ENCODE data around the gene TMEM256. TPM values are rescaled to one million over a fixed set of nuclear protein-coding genes. Genes with fewer than 3 reads are reported as not detected.

The TMEM256 gene
- total RNA-seq, 4 donors from 2014 or later = 28.9 to 65.6 (median 50.2) TPM

- TF ChIP-seq CTCF (IDR thresholded peaks at IDR 0.05 in 4 of 5, conservative IDR thresholded peaks at IDR 0.05 in 1 of 5) (no peak), POLR2A (IDR thresholded peaks at IDR 0.05) (no peak)
- in situ Hi-C loops (cut with MboI; ENCODE audit: low sequenced_read_pairs in 4 of 4) (no loop called here), intact Hi-C loops (cut with DNase I; ENCODE audit: low total_unique reads) (no loop called here)
- ATAC-seq = no peak
- Histone ChIP-seq H3K36me3 (peaks cover 0 to 22% of the 10 kb centered on the region in 2 donors), H3K27me3 (no peaks in the 10 kb centered on the region), H3K4me3 (peak overlapping the region in 3 of 4 donors; percentile 73 to 97 (median 93)), H3K27ac (peak overlapping the region in 3 of 4 donors; percentile 87 to 97 (median 94)), H3K9me3 (no peaks in the 10 kb centered on the region), H3K4me1 (peaks cover 9 to 10% of the 10 kb centered on the region in 2 donors)
- DNase-seq = peak in 1 of 2 donors; percentile 9
Observed at GRCh38 chr17:7392696-7393612, 10.9 kb downstream of the TMEM256 start.

- Histone ChIP-seq H3K27me3 (no peaks in the 10 kb centered on the region), H3K36me3 (peaks cover 0 to 22% of the 10 kb centered on the region in 2 donors), H3K9me3 (no peaks in the 10 kb centered on the region), H3K4me3 (no peak overlapping the region), H3K4me1 (peaks cover 9 to 10% of the 10 kb centered on the region in 2 donors), H3K27ac (peak overlapping the region in 1 of 4 donors; percentile 11)
- intact Hi-C loops (cut with DNase I; ENCODE audit: low total_unique reads) = no loop called here
- ATAC-seq (no peak), DNase-seq (no peak)
- in situ Hi-C loops (cut with MboI; ENCODE audit: low sequenced_read_pairs in 4 of 4) = no loop called here
- no peak for TF ChIP-seq CTCF (IDR thresholded peaks at IDR 0.05 in 4 of 5, conservative IDR thresholded peaks at IDR 0.05 in 1 of 5)
Observed at GRCh38 chr17:7391307-7391706, 12.6 kb downstream of the TMEM256 start.

DNA sequence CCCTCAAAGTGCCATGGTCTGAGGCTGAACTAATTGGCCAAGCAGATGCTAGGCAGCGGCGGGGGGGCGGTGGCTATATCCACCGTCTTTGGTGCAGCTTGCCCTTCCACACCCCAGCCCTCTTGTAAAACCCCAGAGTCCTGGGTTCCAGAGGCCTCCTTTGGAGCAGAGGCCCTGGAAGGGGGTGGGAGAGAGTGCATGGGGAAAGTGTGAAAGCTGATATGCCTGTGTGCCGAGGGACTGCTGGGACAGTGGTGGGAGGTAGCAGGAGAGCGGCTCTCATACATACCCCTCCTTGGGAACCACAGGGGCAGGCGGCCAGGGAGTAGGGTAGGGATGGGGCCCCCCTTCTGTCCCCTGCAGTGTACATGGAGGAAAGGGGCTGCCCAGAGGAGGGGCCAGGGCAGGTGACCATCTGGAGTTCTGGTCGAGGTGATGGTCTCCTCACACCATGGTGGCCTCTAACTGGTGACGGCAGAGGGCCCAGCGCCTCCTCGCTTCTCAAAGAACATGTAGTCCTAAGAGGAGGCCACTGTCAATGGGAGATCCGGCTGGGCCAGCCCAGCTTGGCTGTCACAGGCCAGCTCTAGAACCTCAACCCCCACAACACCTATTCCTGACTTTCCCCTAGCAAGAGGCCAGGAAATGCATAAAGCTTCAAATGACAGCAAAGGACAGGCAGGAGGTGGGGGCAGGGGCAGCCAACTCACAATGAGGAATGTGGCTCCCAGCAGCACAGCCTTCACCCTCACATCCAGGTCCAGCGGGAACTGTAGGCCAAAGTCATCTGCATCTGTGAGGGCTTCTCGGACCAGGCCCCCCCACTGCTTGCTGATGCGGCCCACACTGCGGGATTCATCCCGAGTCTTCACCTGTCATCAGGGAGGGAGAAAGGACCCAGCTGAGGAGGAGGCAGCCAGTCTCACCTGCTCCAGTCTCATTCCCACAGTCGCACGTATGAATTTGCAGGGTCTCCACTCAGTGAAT is 13.7 kb downstream of the TMEM256 start:
- H3K9me3 ChIP-seq = no peaks in the 10 kb centered on the region
- H3K27ac ChIP-seq = no peak overlapping the region
- in situ Hi-C loops (cut with MboI; ENCODE audit: low sequenced_read_pairs in 4 of 4) = no loop called here
- no peak overlapping the region for H3K4me3 ChIP-seq
- H3K4me1 ChIP-seq = peaks cover 9 to 10% of the 10 kb centered on the region in 2 donors
- DNase-seq = no peak
- no peaks in the 10 kb centered on the region for H3K27me3 ChIP-seq
- TF ChIP-seq POLR2A (IDR thresholded peaks at IDR 0.05) = no peak
- TF ChIP-seq CTCF (IDR thresholded peaks at IDR 0.05 in 4 of 5, conservative IDR thresholded peaks at IDR 0.05 in 1 of 5) = no peak
- no peak for ATAC-seq
- H3K36me3 ChIP-seq = peaks cover 0 to 22% of the 10 kb centered on the region in 2 donors
- intact Hi-C loops (cut with DNase I; ENCODE audit: low total_unique reads) = no loop called here

DNA sequence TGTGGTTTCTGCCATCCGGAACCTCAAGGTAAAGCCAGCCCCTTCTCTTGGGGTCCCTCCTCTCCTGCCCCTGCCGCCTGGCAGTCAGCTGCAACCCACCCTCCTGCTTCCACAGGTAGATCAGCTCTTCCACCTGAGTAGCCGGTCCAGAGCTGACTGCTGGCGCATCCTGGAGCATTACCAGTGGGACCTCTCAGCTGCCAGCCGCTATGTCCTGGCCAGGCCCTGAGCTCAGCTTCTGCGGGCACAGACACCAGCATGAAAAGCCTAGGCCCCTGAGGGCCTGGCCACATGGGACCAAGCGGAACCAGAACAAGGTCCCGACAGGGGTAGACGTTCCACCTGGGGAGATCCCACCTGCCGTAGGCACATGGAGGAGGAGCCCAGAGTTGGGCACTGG is 15.0 kb downstream of the TMEM256 start:
- Histone ChIP-seq H3K4me3 (no peak overlapping the region), H3K27ac (no peak overlapping the region), H3K27me3 (peaks cover 1 to 7% (median 3%) of the 10 kb centered on the region in 3 donors), H3K36me3 (peaks cover 0 to 22% of the 10 kb centered on the region in 2 donors), H3K4me1 (peaks cover 8 to 11% of the 10 kb centered on the region in 2 donors), H3K9me3 (no peaks in the 10 kb centered on the region)
- DNase-seq (no peak), ATAC-seq (no peak)
- in situ Hi-C loops (cut with MboI; ENCODE audit: low sequenced_read_pairs in 4 of 4) = no loop called here
- TF ChIP-seq POLR2A (IDR thresholded peaks at IDR 0.05) = no peak
- TF ChIP-seq CTCF (IDR thresholded peaks at IDR 0.05 in 4 of 5, conservative IDR thresholded peaks at IDR 0.05 in 1 of 5) = no peak
- intact Hi-C loops (cut with DNase I; ENCODE audit: low total_unique reads) = no loop called here

Data from gastrocnemius medialis (tissue), 4 donors.